ENCODE data around the gene WNK2.

The WNK2 gene

DNA sequence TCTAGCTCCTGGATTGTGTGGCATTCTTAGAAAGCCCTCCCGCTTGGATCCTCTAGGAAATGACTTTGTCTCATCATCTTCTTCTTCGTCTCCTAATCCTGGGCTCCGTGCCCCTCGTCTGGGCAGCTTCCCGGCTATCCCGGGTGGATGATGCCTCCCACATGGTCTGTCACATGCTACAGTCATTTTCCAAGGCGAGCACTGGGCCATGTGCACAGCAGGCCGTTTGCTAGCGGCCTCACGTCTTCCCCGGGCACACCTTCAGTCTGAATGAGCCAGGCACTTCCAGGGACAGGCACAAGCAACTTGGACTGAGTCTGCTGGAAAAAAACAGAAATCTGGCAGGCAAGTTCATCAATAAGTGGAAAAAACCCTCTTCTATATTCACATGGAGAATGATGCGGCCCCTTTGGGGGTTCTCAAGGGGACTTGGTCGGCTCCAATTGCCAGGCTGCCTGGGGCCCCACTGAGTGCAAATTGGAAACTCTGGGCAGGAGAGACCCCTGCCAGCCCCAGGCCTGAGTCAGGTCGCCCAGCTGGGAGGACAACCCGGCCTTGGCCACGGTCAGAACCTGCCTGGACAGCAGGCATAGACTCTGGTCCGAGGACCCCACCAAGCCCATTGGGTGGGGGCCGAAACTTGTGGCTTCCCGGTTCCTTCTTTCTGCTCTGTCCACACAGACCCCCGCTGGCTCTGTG is 11.1 kb upstream of the WNK2 start:
- FAIRE-seq: no peak

GRCh38 chr9:93173365-93174051 is 10.4 kb upstream of the WNK2 start:
- no peak for DNase-seq (ENCODE audit: insufficient read length, low spot score)
- TF ChIP-seq CTCF (IDR thresholded peaks at IDR 0.05; ENCODE audit: insufficient read depth, missing control alignments): no peak
- no peak for FAIRE-seq

More for the DNA sequence above, 11.1 kb upstream of the WNK2 start:
- no peak for TF ChIP-seq CTCF (IDR thresholded peaks at IDR 0.05; ENCODE audit: insufficient read depth, missing control alignments)
- DNase-seq (ENCODE audit: insufficient read length, low spot score): no peak

DNA sequence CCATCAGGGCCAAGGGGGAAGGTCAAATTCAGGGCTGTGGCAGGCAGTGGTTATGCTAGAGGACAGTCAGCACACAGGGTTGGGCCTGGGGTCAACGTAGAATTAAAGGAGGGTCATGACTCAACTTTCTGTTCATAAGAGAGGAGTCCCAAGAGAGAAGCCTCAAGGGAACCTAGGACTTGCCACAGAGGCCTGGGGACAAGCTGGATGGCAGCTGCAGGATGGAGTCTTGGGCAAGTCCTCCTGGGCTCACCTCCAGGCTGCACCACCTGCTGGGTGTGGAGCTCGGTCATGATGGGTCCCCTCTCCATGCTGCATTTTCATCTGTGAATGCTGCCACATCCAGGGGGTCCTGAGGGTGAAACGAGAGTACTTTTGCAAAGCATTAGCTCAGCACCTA is 9.0 kb upstream of the WNK2 start:
- no peak for DNase-seq (ENCODE audit: insufficient read length, low spot score)
- no peak for FAIRE-seq
- TF ChIP-seq CTCF (IDR thresholded peaks at IDR 0.05; ENCODE audit: insufficient read depth, missing control alignments): no peak

GRCh38 chr9:93177676-93178075 is 6.3 kb upstream of the WNK2 start:
- no peak for DNase-seq (ENCODE audit: insufficient read length, low spot score)
- no peak for FAIRE-seq
- no peak for TF ChIP-seq CTCF (IDR thresholded peaks at IDR 0.05; ENCODE audit: insufficient read depth, missing control alignments)

DNA sequence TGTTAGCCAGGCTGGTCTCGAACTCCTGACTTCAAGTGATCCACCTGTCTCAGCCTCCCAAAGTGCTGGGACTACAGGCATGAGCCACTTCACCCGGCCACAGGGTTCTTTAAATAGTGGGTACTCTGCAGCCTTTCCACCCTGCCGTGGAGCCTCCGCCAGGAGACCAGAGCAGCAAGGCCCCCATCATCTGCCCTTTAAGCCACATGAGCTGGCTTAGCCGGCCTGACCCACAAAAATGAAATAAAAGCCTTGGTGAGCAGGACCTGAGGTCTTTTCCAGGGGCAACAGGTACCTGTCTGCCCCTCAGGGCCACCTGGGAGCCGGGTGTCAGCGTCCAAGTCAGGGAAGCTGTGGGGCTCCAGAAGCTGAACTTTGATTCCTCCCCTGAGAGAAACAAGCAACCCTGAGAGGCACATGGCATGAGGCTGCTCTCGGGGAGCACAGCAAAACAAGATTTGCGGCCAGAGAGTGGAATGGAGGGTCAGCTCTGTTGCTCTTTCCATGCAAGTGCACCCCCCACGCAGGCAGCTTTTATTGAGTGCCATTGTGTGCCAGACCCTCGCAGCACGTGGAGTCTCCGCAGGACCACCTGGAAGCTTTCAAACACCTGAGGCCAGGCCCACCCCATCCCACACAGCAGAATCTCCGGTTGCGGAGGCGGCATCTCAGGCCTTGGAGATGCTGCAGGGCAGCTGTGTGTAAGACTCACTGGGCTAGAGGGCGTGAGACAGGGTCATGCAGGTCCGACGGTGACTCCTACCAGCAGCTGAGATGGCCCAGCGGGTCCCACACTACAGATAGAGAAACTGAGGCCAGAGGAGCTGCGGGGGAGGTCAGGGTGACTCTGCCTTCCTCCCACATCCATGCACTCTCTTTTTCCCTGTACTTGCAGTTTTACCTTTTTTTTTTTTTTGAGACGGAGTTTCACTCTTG is 4.8 kb upstream of the WNK2 start:
- DNase-seq (ENCODE audit: insufficient read length, low spot score): no peak
- FAIRE-seq: no peak
- TF ChIP-seq CTCF (IDR thresholded peaks at IDR 0.05; ENCODE audit: insufficient read depth, missing control alignments): no peak

- FAIRE-seq (no peak), DNase-seq (ENCODE audit: insufficient read length, low spot score) (no peak)
- no peak for TF ChIP-seq CTCF (IDR thresholded peaks at IDR 0.05; ENCODE audit: insufficient read depth, missing control alignments)
Measured at GRCh38 chr9:93180938-93181337, 3.0 kb upstream of the WNK2 start.
